Thyroid gland (tissue), 4 donors: Measurements from ENCODE around the gene HEPHL1. TPM values are rescaled to one million over a fixed set of nuclear protein-coding genes. Genes with fewer than 3 reads are reported as not detected.

ENCODE experiments used
- DNase-seq, 2 donors: peaks; one replicate each; pipeline ENCODE4 v3.0.0-alpha.2; 2019
- H3K27ac ChIP-seq, 3 donors: fragments of 200-600 bp; sonication (generic); 1 replicate in 2 of 3; 2 replicates in 1 of 3; pipeline ENCODE4 v1.5.1; 2016 to 2019; ENCODE audit warnings: mild to moderate bottlenecking in 1 of 3, moderate library complexity in 1 of 3
- H3K27me3 ChIP-seq: fragments of 200-600 bp; sonication (generic); one replicate; pipeline ENCODE4 v1.5.1; 2019
- H3K36me3 ChIP-seq, 2 donors: fragments of 200-600 bp; sonication (generic); one replicate each; pipeline ENCODE4 v1.5.1; 2016 to 2019
- H3K4me1 ChIP-seq, 2 donors: fragments of 200-600 bp; sonication (generic); one replicate each; pipeline ENCODE4 v1.5.1; 2017 to 2019
- H3K4me3 ChIP-seq, 3 donors: fragments of 200-600 bp; sonication (generic); replicated peaks in 1 of 3; 1 replicate in 2 of 3; 2 replicates in 1 of 3; pipeline ENCODE4 v1.5.1; 2016; ENCODE audit warnings: mild to moderate bottlenecking in 1 of 3
- H3K9me3 ChIP-seq: fragments of 200-600 bp; sonication (generic); one replicate; pipeline ENCODE4 v1.5.1; 2017
- POLR2A ChIP-seq, 2 donors: fragments of 450-650 bp; IDR thresholded peaks; one replicate each; pipeline ENCODE4 v1.6.1; 2017; ENCODE audit warnings: antibody characterized with exemption in 2 of 2, mild to moderate bottlenecking in 2 of 2, moderate library complexity in 1 of 2
- WGBS, 2 donors: methylation state at CpG; one replicate each; pipeline ENCODE4 v1.1.5; 2017; 5-methylcytosine and 5-hydroxymethylcytosine counted together
- intact Hi-C: fragments of 100-400 bp; cut with DNase I; formaldehyde crosslinking; loops from one replicate; pipeline ENCODE4 v1.15.1; 2023
- total RNA-seq, 4 donors: library from RNA; depleted of rRNA; stranded (reverse); fragments of >200 nt; gene quantifications; one replicate each; pipeline ENCODE4 v1.2.3, GENCODE V29; 2016
- TF ChIP-seq, protein P1 (sequence below), 6 experiments: fragments of 200-600 bp in 3 of 6; fragments of 450-650 bp in 3 of 6; sonication (generic) in 3 of 6; IDR thresholded peaks; one replicate each; pipeline ENCODE4 v1.5.1; 2016 to 2019; ENCODE audit warnings: antibody characterized with exemption in 6 of 6, mild to moderate bottlenecking in 2 of 6, inconsistent platforms in 1 of 6, moderate library complexity in 1 of 6

The HEPHL1 gene
- total RNA-seq, 4 donors from 2014 or later, result 0.21 to 0.24 TPM; not detected in 2

- Histone ChIP-seq H3K4me3 (no peak overlapping the region), H3K4me1 (no peaks in the 10 kb centered on the region), H3K27me3 (no peaks in the 10 kb centered on the region), H3K9me3 (no peaks in the 10 kb centered on the region), H3K27ac (no peak overlapping the region), H3K36me3 (no peaks in the 10 kb centered on the region)
- intact Hi-C loops, result no loop called here
- TF ChIP-seq, protein P1, sequence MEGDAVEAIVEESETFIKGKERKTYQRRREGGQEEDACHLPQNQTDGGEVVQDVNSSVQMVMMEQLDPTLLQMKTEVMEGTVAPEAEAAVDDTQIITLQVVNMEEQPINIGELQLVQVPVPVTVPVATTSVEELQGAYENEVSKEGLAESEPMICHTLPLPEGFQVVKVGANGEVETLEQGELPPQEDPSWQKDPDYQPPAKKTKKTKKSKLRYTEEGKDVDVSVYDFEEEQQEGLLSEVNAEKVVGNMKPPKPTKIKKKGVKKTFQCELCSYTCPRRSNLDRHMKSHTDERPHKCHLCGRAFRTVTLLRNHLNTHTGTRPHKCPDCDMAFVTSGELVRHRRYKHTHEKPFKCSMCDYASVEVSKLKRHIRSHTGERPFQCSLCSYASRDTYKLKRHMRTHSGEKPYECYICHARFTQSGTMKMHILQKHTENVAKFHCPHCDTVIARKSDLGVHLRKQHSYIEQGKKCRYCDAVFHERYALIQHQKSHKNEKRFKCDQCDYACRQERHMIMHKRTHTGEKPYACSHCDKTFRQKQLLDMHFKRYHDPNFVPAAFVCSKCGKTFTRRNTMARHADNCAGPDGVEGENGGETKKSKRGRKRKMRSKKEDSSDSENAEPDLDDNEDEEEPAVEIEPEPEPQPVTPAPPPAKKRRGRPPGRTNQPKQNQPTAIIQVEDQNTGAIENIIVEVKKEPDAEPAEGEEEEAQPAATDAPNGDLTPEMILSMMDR (IDR thresholded peaks at IDR 0.05), result no peak
- no peak for TF ChIP-seq POLR2A (IDR thresholded peaks at IDR 0.05)
- 73 to 83% methylated on average over 1 of the region's 1 CpG for WGBS, 2 donors
- DNase-seq, result no peak
These were observed 28.2 kb downstream of the HEPHL1 start for GRCh38 chr11:94049351-94049750.

- no peak overlapping the region for H3K27ac ChIP-seq
- no peak for TF ChIP-seq POLR2A (IDR thresholded peaks at IDR 0.05)
- TF ChIP-seq, protein P1 (IDR thresholded peaks at IDR 0.05), result no peak
These were observed 37.5 kb downstream of the HEPHL1 start for GRCh38 chr11:94058630-94059029.

GRCh38 chr11:94059065-94059464, 37.9 kb downstream of the HEPHL1 start:
- Histone ChIP-seq H3K27ac (no peak overlapping the region), H3K4me1 (no peaks in the 10 kb centered on the region)
- TF ChIP-seq POLR2A (IDR thresholded peaks at IDR 0.05), result no peak
- TF ChIP-seq, protein P1 (IDR thresholded peaks at IDR 0.05), result no peak

More at GRCh38 chr11:94058630-94059029, 37.5 kb downstream of the HEPHL1 start:
- Histone ChIP-seq H3K4me1 (no peaks in the 10 kb centered on the region), H3K4me3 (no peak overlapping the region), H3K36me3 (no peaks in the 10 kb centered on the region), H3K27me3 (no peaks in the 10 kb centered on the region), H3K9me3 (no peaks in the 10 kb centered on the region)
- intact Hi-C loops, result no loop called here
- WGBS, 2 donors, result 93 to 95% methylated on average over 1 of the region's 1 CpG
- no peak for DNase-seq

GRCh38 chr11:94060401-94060800, 39.2 kb downstream of the HEPHL1 start:
- H3K4me3 ChIP-seq, result no peak overlapping the region
- H3K4me1 ChIP-seq, result no peaks in the 10 kb centered on the region
- TF ChIP-seq, protein P1 (IDR thresholded peaks at IDR 0.05), result no peak
- TF ChIP-seq POLR2A (IDR thresholded peaks at IDR 0.05), result no peak
- no peaks in the 10 kb centered on the region for H3K9me3 ChIP-seq
- no peaks in the 10 kb centered on the region for H3K27me3 ChIP-seq
- H3K36me3 ChIP-seq, result no peaks in the 10 kb centered on the region
- intact Hi-C loops, result no loop called here
- DNase-seq, result no peak
- no peak overlapping the region for H3K27ac ChIP-seq

More at GRCh38 chr11:94059065-94059464, 37.9 kb downstream of the HEPHL1 start:
- intact Hi-C loops, result no loop called here
- H3K36me3 ChIP-seq, result no peaks in the 10 kb centered on the region
- H3K27me3 ChIP-seq, result no peaks in the 10 kb centered on the region
- no peak for DNase-seq
- H3K9me3 ChIP-seq, result no peaks in the 10 kb centered on the region
- no peak overlapping the region for H3K4me3 ChIP-seq

GRCh38 chr11:94062360-94062759, 41.2 kb downstream of the HEPHL1 start:
- Histone ChIP-seq H3K27ac (no peak overlapping the region), H3K4me3 (no peak overlapping the region), H3K4me1 (no peaks in the 10 kb centered on the region), H3K9me3 (no peaks in the 10 kb centered on the region), H3K36me3 (no peaks in the 10 kb centered on the region), H3K27me3 (no peaks in the 10 kb centered on the region)
- no peak for DNase-seq
- WGBS, 2 donors, result 83 to 90% methylated on average over 2 of the region's 2 CpGs
- TF ChIP-seq, protein P1 (IDR thresholded peaks at IDR 0.05), result no peak
- TF ChIP-seq POLR2A (IDR thresholded peaks at IDR 0.05), result no peak
- intact Hi-C loops, result no loop called here
